Adrenal gland (tissue), 12 donors: ENCODE measurements around the gene URB2. TPM values are rescaled to one million over a fixed set of nuclear protein-coding genes. Genes with fewer than 3 reads are reported as not detected.
"Not testable (repeated sequence)": the region's sequence is repeated elsewhere in the genome, so short reads cannot be mapped to it uniquely, and the experiment has no call there.

Source experiments
- DNase-seq, 7 donors: peaks; one replicate each; pipeline ENCODE4 v3.0.0-alpha.2; 2019 to 2020
- H3K27ac ChIP-seq, 5 donors: fragments of 200-600 bp; sonication (generic) in 4 of 5; 1 replicate in 3 of 5; 2 replicates in 2 of 5; pipeline versions ENCODE4 v1.5.1 to v1.8.0; 2016 to 2020; ENCODE audit warnings: mild to moderate bottlenecking in 1 of 5
- H3K27me3 ChIP-seq: fragments of 200-600 bp; 2 replicates; pipeline ENCODE4 v1.8.0; 2021
- H3K36me3 ChIP-seq, 2 donors: fragments of 200-600 bp; replicated peaks in 1 of 2; 1 replicate in 1 of 2; 2 replicates in 1 of 2; pipeline versions ENCODE4 v1.5.1 to v1.8.0; 2018 to 2022
- H3K4me1 ChIP-seq, 2 donors: fragments of 200-600 bp; replicated peaks in 1 of 2; 1 replicate in 1 of 2; 2 replicates in 1 of 2; pipeline versions ENCODE4 v1.5.1 to v1.8.0; 2018 to 2021
- H3K4me3 ChIP-seq, 4 donors: fragments of 200-600 bp; sonication (generic) in 3 of 4; one replicate each; pipeline ENCODE4 v1.5.1; 2016 to 2018
- H3K9me3 ChIP-seq, 3 donors: fragments of 200-600 bp; sonication (generic) in 1 of 3; replicated peaks in 1 of 3; 1 replicate in 2 of 3; 2 replicates in 1 of 3; pipeline versions ENCODE4 v1.5.1 to v1.8.0; 2016 to 2021
- CTCF ChIP-seq, 6 experiments: fragments of 450-650 bp in 4 of 6; fragments of 200-600 bp in 2 of 6; sonication (generic) in 1 of 6; IDR thresholded peaks; 1 replicate in 5 of 6; 2 replicates in 1 of 6; pipeline versions ENCODE4 v1.5.1 to v1.8.0; 2016 to 2021; ENCODE audit warnings: antibody characterized with exemption in 6 of 6, mild to moderate bottlenecking in 2 of 6, moderate library complexity in 1 of 6
- POLR2A ChIP-seq, 2 donors: fragments of 450-650 bp; IDR thresholded peaks; one replicate each; pipeline ENCODE4 v1.6.1; 2017; ENCODE audit warnings: antibody characterized with exemption in 2 of 2, mild to moderate bottlenecking in 2 of 2, moderate library complexity in 1 of 2
- WGBS, 4 donors: extraction: QIAGEN DNeasy Blood & Tissue Kit in 2 of 4; methylation state at CpG; one replicate each; pipeline versions ENCODE4 v1.1.5 to v1.1.7; 2013 to 2017; 5-methylcytosine and 5-hydroxymethylcytosine counted together
- intact Hi-C, 2 donors: fragments of 100-400 bp; cut with DNase I; formaldehyde crosslinking; loops; one replicate each; pipeline versions ENCODE4 v1.14.1 to v1.15.0; 2022 to 2023
- polyA plus RNA-seq, 3 donors: library from polyadenylated mRNA; stranded (reverse); fragments of 200-250 nt in 2 of 3; fragments of 350-450 nt in 1 of 3; fragmentation: Illumina TruSeq in 1 of 3; extraction: RNeasy Lipid Tissue Mini Kit (QIAGEN cat#74804) in 1 of 3; gene quantifications; one replicate each; pipeline ENCODE4 v1.2.3, GENCODE V29; 2013 to 2014
- total RNA-seq, 9 donors: library from RNA; depleted of rRNA in 4 of 9; stranded (reverse); fragments of >200 nt in 4 of 9; fragments of 120-200 nt in 1 of 9; fragmentation: NEBNext Ultra II Directional in 1 of 9; extraction: Animal tissue kit (Norgen Biotek cat#: 25700) in 1 of 9; gene quantifications; one replicate each; pipeline versions ENCODE4 v1.1.0 to v1.2.4, GENCODE V29; 2013 to 2023
- donor health status: healthy with polysubstance abuse.
- donor health status: Bipolar disorder and iron deficiency.
- donor health status: DM: yes; HTN: yes; CAD: no.
- donor health status: DM: no; HTN: no; CAD: no.
- donor health status: DM: no; HTN: no; CAD: no.
- donor health status: DM: yes; HTN: yes; CAD: no.

The URB2 gene
- total and polyA plus RNA-seq, 12 donors: 2.3 to 10.8 (median 7.3) TPM

- no peaks in the 10 kb centered on the region for H3K4me1 ChIP-seq
- H3K9me3 ChIP-seq: no peaks in the 10 kb centered on the region
- no peaks in the 10 kb centered on the region for H3K27me3 ChIP-seq
- no peak for DNase-seq
- H3K27ac ChIP-seq: no peak overlapping the region
- H3K4me3 ChIP-seq: no peak overlapping the region
- no peak for TF ChIP-seq CTCF (IDR thresholded peaks at IDR 0.05)
- no peak for TF ChIP-seq POLR2A (IDR thresholded peaks at IDR 0.05)
- peaks cover 0 to 14% of the 10 kb centered on the region in 2 donors for H3K36me3 ChIP-seq
- intact Hi-C loops: no loop called here
- WGBS, 4 donors: 93 to 95% (median 94%) methylated on average over 5 of the region's 5 CpGs
Measured at GRCh38 chr1:229590119-229590518, 35.9 kb upstream of the URB2 start.

GRCh38 chr1:229593800-229594199 lies 32.2 kb upstream of the URB2 start:
- Histone ChIP-seq H3K4me1 (peaks cover 0 to 10% of the 10 kb centered on the region in 2 donors), H3K36me3 (peaks cover 0 to 15% of the 10 kb centered on the region in 2 donors), H3K27me3 (no peaks in the 10 kb centered on the region), H3K9me3 (no peaks in the 10 kb centered on the region), H3K27ac (no peak overlapping the region), H3K4me3 (no peak overlapping the region)
- TF ChIP-seq POLR2A (IDR thresholded peaks at IDR 0.05): no peak
- TF ChIP-seq CTCF (IDR thresholded peaks at IDR 0.05): no peak
- intact Hi-C loops: no loop called here
- no peak for DNase-seq
- 82 to 94% (median 91%) methylated on average over 12 of the region's 12 CpGs for WGBS, 4 donors

DNA sequence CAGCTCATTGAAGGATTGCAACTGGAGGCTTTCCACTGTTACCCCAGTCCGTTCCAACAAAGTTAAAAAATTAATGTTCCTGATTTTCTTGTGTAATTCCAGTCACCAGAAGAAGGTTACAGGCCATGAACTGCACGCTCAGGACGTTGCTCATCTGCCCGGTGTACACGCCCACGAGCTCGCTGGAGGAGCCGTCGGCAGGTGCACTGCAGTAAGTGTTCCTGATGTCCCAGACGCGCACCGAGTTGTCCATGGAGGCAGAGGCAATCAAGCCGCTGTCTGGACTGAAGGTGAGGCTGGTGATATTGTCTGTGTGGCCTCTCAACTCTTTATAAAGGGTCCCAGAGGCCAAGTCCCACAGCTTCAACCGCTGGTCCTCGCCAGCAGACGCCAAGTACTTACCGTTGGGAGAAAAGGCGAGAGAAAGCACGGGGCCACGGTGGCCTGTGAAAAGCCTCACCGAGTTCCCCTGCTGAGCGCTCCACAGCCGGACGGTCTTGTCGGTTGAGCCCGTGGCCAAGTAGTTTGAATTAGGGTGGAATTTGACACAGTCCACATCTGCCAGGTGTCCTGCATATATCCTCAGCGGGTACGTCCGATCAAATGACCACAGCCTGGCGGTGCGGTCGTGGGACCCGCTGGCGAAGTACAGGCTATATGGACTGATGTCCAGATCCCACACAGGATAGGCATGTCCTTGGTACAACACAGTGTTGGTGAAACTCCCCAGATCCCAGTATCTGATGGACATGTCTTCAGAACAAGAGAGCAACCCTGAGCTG lies 31.6 kb upstream of the URB2 start:
- no peaks in the 10 kb centered on the region for H3K9me3 ChIP-seq
- no peak for DNase-seq
- no peak overlapping the region for H3K27ac ChIP-seq
- 95 to 98% (median 96%) methylated on average over 22 to 34 of the region's 34 CpGs for WGBS, 4 donors
- H3K4me1 ChIP-seq: peaks cover 0 to 10% of the 10 kb centered on the region in 2 donors
- no peaks in the 10 kb centered on the region for H3K27me3 ChIP-seq
- H3K36me3 ChIP-seq: peaks cover 0 to 15% of the 10 kb centered on the region in 2 donors
- H3K4me3 ChIP-seq: no peak overlapping the region
- intact Hi-C loops: no loop called here
- TF ChIP-seq CTCF (IDR thresholded peaks at IDR 0.05): no peak
- no peak for TF ChIP-seq POLR2A (IDR thresholded peaks at IDR 0.05)

- H3K27ac ChIP-seq, intact Hi-C loops, H3K4me3 ChIP-seq, DNase-seq, H3K27me3 ChIP-seq, H3K9me3 ChIP-seq, H3K4me1 ChIP-seq: not testable (repeated sequence)
- peaks cover 0 to 15% of the 10 kb centered on the region in 2 donors for H3K36me3 ChIP-seq
- 95 to 100% (median 98%) methylated on average over 2 to 7 of the region's 7 CpGs for WGBS, 4 donors
Measured at GRCh38 chr1:229595876-229596275, 30.2 kb upstream of the URB2 start.
